ENCODE results near the gene HOXC6. TPM values are rescaled to one million over a fixed set of nuclear protein-coding genes. Genes with fewer than 3 reads are reported as not detected.
A peak's percentile ranks its signal among the peaks of the same experiment; 100 is the strongest.

Gene HOXC6
- total RNA-seq, 2 experiments from 2014 or later: not detected

DNA sequence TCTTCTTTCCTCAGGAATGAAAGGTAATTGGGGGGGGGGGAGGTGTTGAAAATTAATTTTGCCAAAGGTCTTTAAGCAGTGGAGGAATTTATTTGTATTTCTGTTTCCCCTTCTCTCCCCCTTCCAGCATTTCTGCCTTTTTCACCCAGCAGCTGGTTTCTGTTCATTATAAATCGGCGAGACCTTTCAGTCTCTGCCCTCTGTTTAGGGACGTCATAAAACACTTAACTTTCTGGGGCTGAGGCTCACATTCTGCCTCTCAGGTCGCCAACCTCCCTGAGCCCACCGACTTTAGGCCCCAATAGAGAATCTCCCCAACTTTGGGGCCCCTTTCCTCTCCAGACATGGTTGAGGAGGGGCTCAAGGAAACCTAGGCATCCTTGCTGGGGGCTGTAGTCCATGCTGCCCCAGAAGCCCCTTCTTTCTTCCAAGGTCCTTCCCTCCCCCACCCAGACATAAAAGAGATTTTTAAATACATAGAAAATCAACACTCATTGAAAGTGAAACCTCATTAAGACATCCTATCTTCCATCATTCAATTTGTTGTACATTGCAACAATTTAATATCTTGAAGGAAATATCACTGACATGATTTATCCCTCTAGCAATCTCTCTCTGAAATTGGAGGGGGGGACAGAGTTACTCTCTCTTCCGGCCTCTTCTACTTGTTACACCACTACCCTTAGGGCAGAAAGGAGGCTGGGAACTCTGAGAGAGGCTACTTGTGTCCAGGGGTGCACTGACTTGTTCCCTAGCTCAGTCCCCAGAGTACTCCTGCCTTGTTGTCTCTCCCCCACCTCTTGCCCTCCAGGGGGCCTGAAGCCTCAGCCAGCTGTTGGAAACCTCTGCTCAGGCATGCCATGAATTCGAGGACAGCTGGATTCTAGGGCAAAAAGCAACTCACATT, 2.5 kb upstream of the HOXC6 start:
- Mint-ChIP-seq H3K27ac (no peak overlapping the region), H3K4me1 (peaks cover 7% of the 10 kb centered on the region), H3K36me3 (no peaks in the 10 kb centered on the region), H3K27me3 (peaks cover 92% of the 10 kb centered on the region), H3K9me3 (ENCODE audit: low read depth) (no peaks in the 10 kb centered on the region), H3K4me3 (no peak overlapping the region)
- CTCF ChIA-PET: interaction anchor here (1.2 to 15.1 kb wide), 6 partner anchors 9 to 189 kb away, joined by 4 to 158 read pairs (median 16); no protein-coding TSS in a partner anchor
- DNase-seq: no peak
- no peak for ATAC-seq

DNA sequence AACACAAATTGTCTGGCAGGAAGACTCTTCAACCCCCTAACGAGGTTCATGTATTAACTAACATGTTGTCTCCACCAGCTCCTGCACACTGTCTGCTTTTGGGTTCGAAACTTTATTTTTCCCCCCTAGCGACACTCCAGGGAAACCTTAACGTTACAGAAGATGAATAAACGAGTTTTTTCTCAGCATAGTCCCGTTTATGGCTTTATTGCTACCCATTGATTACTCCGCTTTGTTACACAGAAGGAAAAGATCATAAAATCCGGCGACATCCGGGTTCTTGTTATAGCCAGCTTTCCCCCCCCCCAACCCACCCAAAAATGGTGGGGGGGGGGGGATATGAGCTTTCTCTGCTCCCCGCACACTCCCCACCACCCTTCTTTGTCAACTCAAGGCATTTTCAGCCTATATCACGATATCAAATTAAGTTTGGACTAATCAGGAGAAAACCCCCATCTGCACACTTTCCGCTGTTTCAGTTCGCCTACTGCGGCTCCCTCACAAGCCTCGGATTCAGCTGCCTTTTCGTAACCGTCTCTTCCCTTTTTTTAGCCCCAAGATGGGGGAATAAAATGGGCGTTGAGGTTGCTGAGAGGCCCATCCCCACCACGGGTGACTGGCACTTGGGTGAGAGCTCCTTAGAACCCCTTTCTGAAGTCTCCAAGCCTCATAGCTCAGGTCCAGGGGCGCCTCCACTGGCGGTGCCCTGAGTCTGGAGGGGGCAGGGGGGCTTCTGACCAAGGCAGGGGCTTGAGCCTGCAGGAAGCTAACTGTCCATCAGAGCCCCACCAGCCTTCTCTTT, 1.4 kb upstream of the HOXC6 start:
- peaks cover 92% of the 10 kb centered on the region for H3K27me3 Mint-ChIP-seq
- no peaks in the 10 kb centered on the region for H3K36me3 Mint-ChIP-seq
- no peak for ATAC-seq
- no peaks in the 10 kb centered on the region for H3K9me3 Mint-ChIP-seq (ENCODE audit: low read depth)
- no peak overlapping the region for H3K4me3 Mint-ChIP-seq
- no peak overlapping the region for H3K27ac Mint-ChIP-seq
- CTCF ChIA-PET: interaction anchor here (1.1 to 15.1 kb wide), 8 partner anchors 10 to 188 kb away, joined by 3 to 158 read pairs (median 12); partner anchors contain the start of genes HOXC10 and HOXC4
- H3K4me1 Mint-ChIP-seq: peaks cover 7% of the 10 kb centered on the region
- DNase-seq: no peak

- ATAC-seq: no peak
- H3K27ac Mint-ChIP-seq: no peak overlapping the region
- no peak overlapping the region for H3K4me3 Mint-ChIP-seq
- no peaks in the 10 kb centered on the region for H3K9me3 Mint-ChIP-seq (ENCODE audit: low read depth)
- CTCF ChIA-PET: interaction anchor here (1.1 to 15.1 kb wide), 9 partner anchors 10 to 188 kb away, joined by 3 to 158 read pairs (median 7); partner anchors contain the start of genes HOXC10 and HOXC4
- H3K36me3 Mint-ChIP-seq: no peaks in the 10 kb centered on the region
- no peak for DNase-seq
- peaks cover 92% of the 10 kb centered on the region for H3K27me3 Mint-ChIP-seq
- H3K4me1 Mint-ChIP-seq: peaks cover 7% of the 10 kb centered on the region
Observed at GRCh38 chr12:54027442-54027786, 826 bp upstream of the HOXC6 start.

DNA sequence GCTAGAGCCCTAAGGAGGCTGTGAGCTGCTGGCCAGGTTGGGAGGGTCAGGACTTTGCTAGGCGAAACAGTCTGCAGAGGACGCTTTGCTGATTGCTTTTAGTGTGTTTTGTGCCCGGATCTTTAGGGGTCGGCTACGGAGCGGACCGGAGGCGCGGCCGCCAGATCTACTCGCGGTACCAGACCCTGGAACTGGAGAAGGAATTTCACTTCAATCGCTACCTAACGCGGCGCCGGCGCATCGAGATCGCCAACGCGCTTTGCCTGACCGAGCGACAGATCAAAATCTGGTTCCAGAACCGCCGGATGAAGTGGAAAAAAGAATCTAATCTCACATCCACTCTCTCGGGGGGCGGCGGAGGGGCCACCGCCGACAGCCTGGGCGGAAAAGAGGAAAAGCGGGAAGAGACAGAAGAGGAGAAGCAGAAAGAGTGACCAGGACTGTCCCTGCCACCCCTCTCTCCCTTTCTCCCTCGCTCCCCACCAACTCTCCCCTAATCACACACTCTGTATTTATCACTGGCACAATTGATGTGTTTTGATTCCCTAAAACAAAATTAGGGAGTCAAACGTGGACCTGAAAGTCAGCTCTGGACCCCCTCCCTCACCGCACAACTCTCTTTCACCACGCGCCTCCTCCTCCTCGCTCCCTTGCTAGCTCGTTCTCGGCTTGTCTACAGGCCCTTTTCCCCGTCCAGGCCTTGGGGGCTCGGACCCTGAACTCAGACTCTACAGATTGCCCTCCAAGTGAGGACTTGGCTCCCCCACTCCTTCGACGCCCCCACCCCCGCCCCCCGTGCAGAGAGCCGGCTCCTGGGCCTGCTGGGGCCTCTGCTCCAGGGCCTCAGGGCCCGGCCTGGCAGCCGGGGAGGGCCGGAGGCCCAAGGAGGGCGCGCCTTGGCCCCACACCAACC, 1.5 kb downstream of the HOXC6 start:
- H3K4me3 Mint-ChIP-seq: no peak overlapping the region

DNA sequence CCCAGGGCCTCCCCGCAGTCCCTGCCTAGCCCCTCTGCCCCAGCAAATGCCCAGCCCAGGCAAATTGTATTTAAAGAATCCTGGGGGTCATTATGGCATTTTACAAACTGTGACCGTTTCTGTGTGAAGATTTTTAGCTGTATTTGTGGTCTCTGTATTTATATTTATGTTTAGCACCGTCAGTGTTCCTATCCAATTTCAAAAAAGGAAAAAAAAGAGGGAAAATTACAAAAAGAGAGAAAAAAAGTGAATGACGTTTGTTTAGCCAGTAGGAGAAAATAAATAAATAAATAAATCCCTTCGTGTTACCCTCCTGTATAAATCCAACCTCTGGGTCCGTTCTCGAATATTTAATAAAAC, 2.2 kb downstream of the HOXC6 start:
- DNase-seq (no peak), ATAC-seq (no peak)
- Mint-ChIP-seq H3K9me3 (ENCODE audit: low read depth) (no peaks in the 10 kb centered on the region), H3K27me3 (peaks cover 89% of the 10 kb centered on the region), H3K4me3 (no peak overlapping the region), H3K4me1 (peaks cover 24% of the 10 kb centered on the region), H3K36me3 (no peaks in the 10 kb centered on the region), H3K27ac (no peak overlapping the region)
- CTCF ChIA-PET: interaction anchor here (0.6 to 15.1 kb wide), 7 partner anchors 9 to 178 kb away, joined by 3 to 229 read pairs (median 71); partner anchors contain the start of genes HOXC8 and SMUG1

More for the DNA sequence above, 1.5 kb downstream of the HOXC6 start:
- no peaks in the 10 kb centered on the region for H3K36me3 Mint-ChIP-seq
- CTCF ChIA-PET: interaction anchor here (0.6 to 15.1 kb wide), 6 partner anchors 10 to 178 kb away, joined by 3 to 229 read pairs (median 44); partner anchors contain the start of genes HOXC8 and SMUG1
- no peak overlapping the region for H3K27ac Mint-ChIP-seq
- DNase-seq: no peak
- H3K27me3 Mint-ChIP-seq: peaks cover 89% of the 10 kb centered on the region
- ATAC-seq: no peak
- peaks cover 21% of the 10 kb centered on the region for H3K4me1 Mint-ChIP-seq
- H3K9me3 Mint-ChIP-seq (ENCODE audit: low read depth): no peaks in the 10 kb centered on the region

DNA sequence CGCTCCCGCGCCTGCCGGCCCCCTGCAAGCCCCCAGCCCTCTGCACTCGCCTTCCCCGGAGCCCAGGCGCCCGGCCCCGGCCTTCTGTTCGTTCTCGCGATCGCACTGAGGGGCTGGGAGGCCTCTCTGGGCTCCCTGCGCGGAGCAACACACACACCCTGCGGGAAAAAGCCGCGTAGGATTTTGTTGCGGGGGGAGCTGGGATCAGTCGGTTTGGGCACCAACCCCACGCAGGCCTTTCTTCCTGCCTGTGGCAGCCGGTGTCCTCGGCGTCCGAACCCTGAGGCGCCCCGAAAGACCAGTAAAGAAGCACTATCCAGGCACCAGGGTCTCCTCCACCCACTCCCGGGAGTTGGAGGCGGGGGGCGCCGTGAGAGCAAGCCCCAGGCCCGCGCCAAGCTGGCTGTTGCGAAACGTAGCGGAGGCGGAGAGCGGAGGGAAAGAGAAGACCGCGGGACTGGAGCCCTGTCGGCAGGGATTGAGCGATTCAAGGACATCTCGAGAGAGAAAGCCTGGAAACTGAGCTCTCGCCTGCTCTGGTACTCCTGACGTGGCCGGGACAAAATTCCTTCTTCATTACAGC, 2.7 kb downstream of the HOXC6 start:
- Mint-ChIP-seq H3K27me3 (peaks cover 89% of the 10 kb centered on the region), H3K9me3 (ENCODE audit: low read depth) (no peaks in the 10 kb centered on the region), H3K27ac (no peak overlapping the region), H3K4me3 (no peak overlapping the region), H3K4me1 (peaks cover 22% of the 10 kb centered on the region), H3K36me3 (no peaks in the 10 kb centered on the region)
- no peak for ATAC-seq
- DNase-seq: no peak
- CTCF ChIA-PET: interaction anchor here (0.8 to 15.1 kb wide), 12 partner anchors 9 to 184 kb away, joined by 3 to 229 read pairs (median 13); partner anchors contain the start of genes HOXC8 and SMUG1

- Mint-ChIP-seq H3K27me3 (peaks cover 90% of the 10 kb centered on the region), H3K4me3 (no peak overlapping the region), H3K4me1 (peaks cover 22% of the 10 kb centered on the region), H3K36me3 (no peaks in the 10 kb centered on the region), H3K9me3 (ENCODE audit: low read depth) (no peaks in the 10 kb centered on the region), H3K27ac (no peak overlapping the region)
- DNase-seq: no peak
- ATAC-seq: no peak
- CTCF ChIA-PET: interaction anchor here (0.8 to 15.1 kb wide), 19 partner anchors 12 to 187 kb away, joined by 3 to 229 read pairs (median 11); partner anchors contain the start of genes HOXC8 and SMUG1
Observed at GRCh38 chr12:54031480-54031879, 3.2 kb downstream of the HOXC6 start.

GRCh38 chr12:54032086-54032619, 3.9 kb downstream of the HOXC6 start:
- ATAC-seq (no peak), DNase-seq (no peak)
- Mint-ChIP-seq H3K9me3 (ENCODE audit: low read depth) (no peaks in the 10 kb centered on the region), H3K27me3 (peaks cover 90% of the 10 kb centered on the region), H3K4me1 (peaks cover 22% of the 10 kb centered on the region), H3K4me3 (no peak overlapping the region), H3K36me3 (no peaks in the 10 kb centered on the region), H3K27ac (no peak overlapping the region)
- CTCF ChIA-PET: interaction anchor here (0.6 to 15.1 kb wide), 44 partner anchors 9 to 287 kb away, joined by 3 to 229 read pairs (median 6); partner anchors contain the start of genes HOXC10, HOXC4, HOXC8 and HOXC9

DNA sequence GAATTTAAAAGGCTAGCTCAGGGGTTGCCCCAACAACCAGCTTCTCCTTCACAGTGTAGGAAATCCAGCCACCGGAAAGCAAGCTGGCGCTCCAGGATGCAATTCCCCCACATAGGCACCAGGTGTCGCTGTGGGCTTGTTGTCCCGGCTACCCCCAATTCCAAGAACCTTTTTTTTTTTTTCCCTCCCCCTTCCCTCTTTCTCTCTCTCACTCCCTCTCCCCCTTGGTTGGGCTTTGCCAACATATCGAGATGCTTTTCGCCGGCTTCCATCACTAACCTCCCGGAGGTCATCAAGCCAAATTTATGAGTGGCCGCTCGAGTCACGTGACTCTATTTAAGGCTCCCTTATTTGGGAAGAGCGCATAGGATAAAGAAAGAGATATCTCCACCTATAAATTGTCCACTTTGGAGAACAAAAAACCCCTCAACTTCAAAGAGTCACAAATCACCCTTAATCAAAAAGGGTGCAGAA, 4.4 kb downstream of the HOXC6 start, which contains the start of gene HOXC5:
Gene HOXC5, plus strand, starts transcription at position 424 of the 474 bp plus-strand sequence. CDS start 73 bp downstream, outside the sequence.
- peak; percentile 32 for ATAC-seq
- peak; percentile 77 for DNase-seq
- CTCF ChIA-PET: interaction anchor here (0.6 to 15.1 kb wide), 49 partner anchors 8 to 287 kb away, joined by 3 to 229 read pairs (median 5); partner anchors contain the start of genes HOXC10, HOXC4, HOXC8 and HOXC9
- H3K27ac Mint-ChIP-seq: no peak within 1 kb of the TSS
- H3K4me1 Mint-ChIP-seq: peaks cover 22% of the 10 kb centered on the region
- peaks cover 90% of the 10 kb centered on the region for H3K27me3 Mint-ChIP-seq
- no peaks in the 10 kb centered on the region for H3K36me3 Mint-ChIP-seq
- peak within 1 kb of the TSS; percentile 49 for H3K4me3 Mint-ChIP-seq
- H3K9me3 Mint-ChIP-seq (ENCODE audit: low read depth): no peaks in the 10 kb centered on the region

GRCh38 chr12:54033106-54033979, 5.1 kb downstream of the HOXC6 start:
- Mint-ChIP-seq H3K9me3 (ENCODE audit: low read depth) (no peaks in the 10 kb centered on the region), H3K4me3 (peak overlapping the region; percentile 49), H3K27me3 (peaks cover 91% of the 10 kb centered on the region), H3K36me3 (no peaks in the 10 kb centered on the region), H3K4me1 (peaks cover 22% of the 10 kb centered on the region), H3K27ac (no peak overlapping the region)
- DNase-seq: no peak
- peak; percentile 40 for ATAC-seq
- CTCF ChIA-PET: interaction anchor here (0.6 to 15.1 kb wide), 36 partner anchors 8 to 288 kb away, joined by 3 to 229 read pairs (median 7); partner anchors contain the start of genes HOXC4, HOXC8, HOXC9 and SMUG1

Data from activated CD8-positive, alpha-beta memory T cell treated with anti-CD3 and anti-CD28 coated beads, Interleukin-2, amount 10 ng/mL, durations not matched to agents 7 days and 5 days (primary cell).